IgD-negative memory B cell (primary cell): Measurements from ENCODE around the gene IL5. TPM values are rescaled to one million over a fixed set of nuclear protein-coding genes. Genes with fewer than 3 reads are reported as not detected.
A peak's percentile ranks its signal among the peaks of the same experiment; 100 is the strongest.
"Not testable (repeated sequence)": the region's sequence is repeated elsewhere in the genome, so short reads cannot be mapped to it uniquely, and the experiment has no call there.

ENCODE experiments used
- H3K27ac Mint-ChIP-seq, 3 donors: one replicate each; pipeline ENCODE4 v1.8.0; 2020 to 2022; ENCODE audit warnings: mild to moderate bottlenecking in 3 of 3, mixed read lengths in 3 of 3, moderate library complexity in 1 of 3
- H3K27me3 Mint-ChIP-seq: one replicate; pipeline ENCODE4 v1.8.0; 2021; ENCODE audit warnings: mixed read lengths
- H3K36me3 Mint-ChIP-seq: one replicate; pipeline ENCODE4 v1.8.0; 2020; ENCODE audit warnings: mild to moderate bottlenecking, mixed read lengths
- H3K4me1 Mint-ChIP-seq, 3 donors: one replicate each; pipeline ENCODE4 v1.8.0; 2020 to 2022; ENCODE audit warnings: mixed read lengths in 3 of 3, mild to moderate bottlenecking in 1 of 3
- H3K4me3 Mint-ChIP-seq, 4 donors: one replicate each; pipeline ENCODE4 v1.8.0; 2020 to 2022; ENCODE audit warnings: mild to moderate bottlenecking in 4 of 4, mixed read lengths in 4 of 4, moderate library complexity in 3 of 4
- H3K9me3 Mint-ChIP-seq, 3 donors: one replicate each; pipeline ENCODE4 v1.8.0; 2020 to 2021; ENCODE audit warnings: mixed read lengths in 3 of 3, mild to moderate bottlenecking in 1 of 3
- polyA plus RNA-seq: library from polyadenylated mRNA; unstranded; fragments of 300-500 nt; fragmentation: Illumina TruSeq; gene quantifications from one replicate; pipeline ENCODE4 v1.2.3, GENCODE V29; 2021

Gene IL5
- polyA plus RNA-seq, result not detected

- peak within 1 kb of the TSS in 1 of 3 donors; percentile 64 for H3K27ac Mint-ChIP-seq
- no peaks in the 10 kb centered on the region for H3K9me3 Mint-ChIP-seq
- no peaks in the 10 kb centered on the region for H3K4me1 Mint-ChIP-seq
- no peaks in the 10 kb centered on the region for H3K27me3 Mint-ChIP-seq
- H3K4me3 Mint-ChIP-seq, result peak within 1 kb of the TSS in 1 of 4 donors; percentile 24
- no peaks in the 10 kb centered on the region for H3K36me3 Mint-ChIP-seq
These were observed at the start of gene IL5 for GRCh38 chr5:132543472-132544201. Gene IL5 (minus strand): TSS chr5:132543522. CDS start chr5:132543478, 44 bp downstream.

- Mint-ChIP-seq H3K9me3 (no peaks in the 10 kb centered on the region), H3K27ac (no peak overlapping the region), H3K36me3 (peaks cover 14% of the 10 kb centered on the region), H3K27me3 (no peaks in the 10 kb centered on the region), H3K4me1 (peaks cover 0 to 4% (median 0%) of the 10 kb centered on the region in 3 donors), H3K4me3 (no peak overlapping the region)
These were observed 49.2 kb upstream of the IL5 start for GRCh38 chr5:132592521-132592920.

GRCh38 chr5:132591145-132591544 lies 47.8 kb upstream of the IL5 start:
- Mint-ChIP-seq H3K4me1 (peaks cover 0 to 4% (median 0%) of the 10 kb centered on the region in 3 donors), H3K4me3 (no peak overlapping the region), H3K27me3 (no peaks in the 10 kb centered on the region), H3K36me3 (peaks cover 9% of the 10 kb centered on the region), H3K9me3 (no peaks in the 10 kb centered on the region), H3K27ac (no peak overlapping the region)

- Mint-ChIP-seq H3K4me1 (peaks cover 0 to 4% (median 0%) of the 10 kb centered on the region in 3 donors), H3K9me3 (no peaks in the 10 kb centered on the region), H3K36me3 (peaks cover 10% of the 10 kb centered on the region), H3K27ac (no peak overlapping the region), H3K27me3 (no peaks in the 10 kb centered on the region), H3K4me3 (peak overlapping the region in 1 of 4 donors; percentile 41)
These were observed 46.1 kb upstream of the IL5 start for GRCh38 chr5:132589467-132589866.

- H3K4me3 Mint-ChIP-seq, result no peak overlapping the region
- H3K27ac Mint-ChIP-seq, result no peak overlapping the region
- H3K27me3 Mint-ChIP-seq, result no peaks in the 10 kb centered on the region
- no peaks in the 10 kb centered on the region for H3K9me3 Mint-ChIP-seq
- peaks cover 0 to 6% (median 0%) of the 10 kb centered on the region in 3 donors for H3K4me1 Mint-ChIP-seq
- H3K36me3 Mint-ChIP-seq, result peaks cover 24% of the 10 kb centered on the region
These were observed 42.7 kb upstream of the IL5 start for GRCh38 chr5:132586063-132586462.

GRCh38 chr5:132584560-132584959 lies 41.2 kb upstream of the IL5 start:
- not testable (repeated sequence) for H3K9me3 Mint-ChIP-seq, H3K4me3 Mint-ChIP-seq, H3K4me1 Mint-ChIP-seq, H3K27me3 Mint-ChIP-seq
- Mint-ChIP-seq H3K36me3 (peaks cover 26% of the 10 kb centered on the region), H3K27ac (peak overlapping the region in 1 of 3 donors; percentile 57)

- Mint-ChIP-seq H3K27ac (no peak overlapping the region), H3K36me3 (peaks cover 9% of the 10 kb centered on the region), H3K4me3 (no peak overlapping the region), H3K27me3 (no peaks in the 10 kb centered on the region), H3K4me1 (peaks cover 2 to 5% (median 2%) of the 10 kb centered on the region in 3 donors), H3K9me3 (no peaks in the 10 kb centered on the region)
These were observed 32.8 kb upstream of the IL5 start for GRCh38 chr5:132576123-132576522.

- no peaks in the 10 kb centered on the region for H3K27me3 Mint-ChIP-seq
- H3K4me3 Mint-ChIP-seq, result no peak overlapping the region
- H3K36me3 Mint-ChIP-seq, result peaks cover 27% of the 10 kb centered on the region
- H3K9me3 Mint-ChIP-seq, result peaks cover 0 to 3% (median 0%) of the 10 kb centered on the region in 3 donors
- peaks cover 5 to 15% (median 5%) of the 10 kb centered on the region in 3 donors for H3K4me1 Mint-ChIP-seq
- peak overlapping the region in 1 of 3 donors; percentile 73 for H3K27ac Mint-ChIP-seq
These were observed 23.3 kb upstream of the IL5 start for GRCh38 chr5:132566657-132567056.

- peaks cover 22% of the 10 kb centered on the region for H3K36me3 Mint-ChIP-seq
- not testable (repeated sequence) for H3K27me3 Mint-ChIP-seq, H3K9me3 Mint-ChIP-seq, H3K27ac Mint-ChIP-seq
- H3K4me1 Mint-ChIP-seq, result peaks cover 4 to 15% (median 5%) of the 10 kb centered on the region in 3 donors
- peak overlapping the region in 1 of 4 donors; percentile 2 for H3K4me3 Mint-ChIP-seq
These were observed 21.2 kb upstream of the IL5 start for GRCh38 chr5:132564555-132564954.

GRCh38 chr5:132561601-132562000 lies 18.3 kb upstream of the IL5 start:
- H3K36me3 Mint-ChIP-seq, result peaks cover 14% of the 10 kb centered on the region

GRCh38 chr5:132559383-132560060 lies 16.2 kb upstream of the IL5 start:
- Mint-ChIP-seq H3K36me3 (no peaks in the 10 kb centered on the region), H3K9me3 (peaks cover 0 to 5% (median 0%) of the 10 kb centered on the region in 3 donors), H3K4me1 (peaks cover 10 to 26% (median 20%) of the 10 kb centered on the region in 3 donors), H3K27ac (no peak overlapping the region), H3K4me3 (peak overlapping the region in 3 of 4 donors; percentile 9 to 63 (median 11)), H3K27me3 (no peaks in the 10 kb centered on the region)

More at GRCh38 chr5:132561601-132562000, 18.3 kb upstream of the IL5 start:
- H3K9me3 Mint-ChIP-seq, result peaks cover 0 to 3% (median 0%) of the 10 kb centered on the region in 3 donors
- H3K4me1 Mint-ChIP-seq, result peaks cover 8 to 17% (median 14%) of the 10 kb centered on the region in 3 donors
- H3K27me3 Mint-ChIP-seq, result no peaks in the 10 kb centered on the region
- no peak overlapping the region for H3K4me3 Mint-ChIP-seq
- no peak overlapping the region for H3K27ac Mint-ChIP-seq

- no peaks in the 10 kb centered on the region for H3K27me3 Mint-ChIP-seq
- H3K27ac Mint-ChIP-seq, result peak overlapping the region; percentile 95 to 99 (median 97)
These were observed 14.3 kb upstream of the IL5 start for GRCh38 chr5:132557478-132558172.

GRCh38 chr5:132556763-132557477 lies 13.6 kb upstream of the IL5 start, which contains the start of gene RAD50:
Gene RAD50 (plus strand): TSS chr5:132556977. CDS start chr5:132557325, 348 bp downstream.
- H3K27ac Mint-ChIP-seq, result peak within 1 kb of the TSS; percentile 95 to 99 (median 97)
- no peaks in the 10 kb centered on the region for H3K27me3 Mint-ChIP-seq
- H3K36me3 Mint-ChIP-seq, result no peaks in the 10 kb centered on the region
- H3K4me1 Mint-ChIP-seq, result peaks cover 10 to 26% (median 20%) of the 10 kb centered on the region in 3 donors
- peaks cover 0 to 5% (median 0%) of the 10 kb centered on the region in 3 donors for H3K9me3 Mint-ChIP-seq
- H3K4me3 Mint-ChIP-seq, result peak within 1 kb of the TSS; percentile 93 to 98 (median 96)

More at GRCh38 chr5:132557478-132558172, 14.3 kb upstream of the IL5 start:
- peaks cover 0 to 5% (median 0%) of the 10 kb centered on the region in 3 donors for H3K9me3 Mint-ChIP-seq
- peak overlapping the region; percentile 93 to 98 (median 96) for H3K4me3 Mint-ChIP-seq
- peaks cover 10 to 26% (median 20%) of the 10 kb centered on the region in 3 donors for H3K4me1 Mint-ChIP-seq
- H3K36me3 Mint-ChIP-seq, result no peaks in the 10 kb centered on the region

- Mint-ChIP-seq H3K36me3 (no peaks in the 10 kb centered on the region), H3K4me1 (peaks cover 12 to 26% (median 22%) of the 10 kb centered on the region in 3 donors), H3K27me3 (no peaks in the 10 kb centered on the region), H3K27ac (peak overlapping the region; percentile 95 to 99 (median 97)), H3K9me3 (peaks cover 0 to 5% (median 0%) of the 10 kb centered on the region in 3 donors), H3K4me3 (peak overlapping the region; percentile 93 to 98 (median 96))
These were observed 12.9 kb upstream of the IL5 start for GRCh38 chr5:132556153-132556762.
